Neural progenitor cell (in vitro differentiated cells): ENCODE results near the gene SPECC1L.

ENCODE experiments used
- CTCF ChIP-seq: fragments of 200-600 bp; sonication (generic); IDR thresholded peaks from 2 replicates; pipeline ENCODE4 v1.5.1; 2017; ENCODE audit warnings: antibody characterized with exemption, mild to moderate bottlenecking
- EZH2 ChIP-seq: fragments of 200-600 bp; sonication (generic); IDR thresholded peaks from 2 replicates; pipeline ENCODE4 v1.6.1; 2017; ENCODE audit warnings: antibody characterized with exemption, mild to moderate bottlenecking, moderate library complexity
- EZH2phosphoT487 ChIP-seq: fragments of 200-600 bp; sonication (generic); IDR thresholded peaks from 2 replicates; pipeline ENCODE4 v1.6.1; 2017; ENCODE audit warnings: antibody characterized with exemption

GRCh38 chr22:24444251-24444650 is 173.6 kb downstream of the SPECC1L start:
- no peak for TF ChIP-seq CTCF
- no peak for TF ChIP-seq EZH2phosphoT487
- no peak for TF ChIP-seq EZH2
